ENCODE measurements around the gene QRICH1.

Gene QRICH1

DNA sequence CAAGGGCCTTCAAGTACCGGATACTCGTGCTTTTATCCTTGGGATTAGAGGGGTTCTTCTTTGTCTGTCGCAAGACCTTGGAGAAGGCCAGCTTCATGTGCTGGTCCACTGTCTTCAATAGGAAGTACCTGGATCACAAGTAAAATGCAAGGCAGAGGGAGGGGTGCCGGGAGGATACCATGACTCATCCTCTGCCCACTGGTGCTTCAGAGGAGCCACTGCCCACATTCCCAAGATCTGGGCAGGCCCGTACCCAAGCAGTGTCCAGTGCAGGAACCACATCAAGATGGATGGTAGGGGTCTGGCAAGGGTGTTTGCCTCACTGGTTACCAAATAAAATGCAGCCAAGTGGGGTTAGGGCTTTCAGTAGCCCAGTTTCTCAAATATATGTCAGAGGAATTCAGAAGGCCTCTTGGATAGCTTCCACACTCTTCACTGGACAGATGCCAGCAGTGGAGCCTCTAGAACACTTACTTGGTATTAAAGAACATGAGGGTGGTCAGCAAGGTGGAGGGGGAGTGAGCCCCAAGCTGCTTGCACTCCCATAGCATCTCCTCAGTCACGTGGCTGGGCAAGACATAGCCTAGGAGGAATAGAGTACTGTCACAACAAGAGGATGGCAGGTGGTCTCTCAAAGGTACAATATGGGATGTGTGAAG lies 61.1 kb downstream of the QRICH1 start:
- no peak for DNase-seq (ENCODE audit: low read depth in 2 of 2)

DNA sequence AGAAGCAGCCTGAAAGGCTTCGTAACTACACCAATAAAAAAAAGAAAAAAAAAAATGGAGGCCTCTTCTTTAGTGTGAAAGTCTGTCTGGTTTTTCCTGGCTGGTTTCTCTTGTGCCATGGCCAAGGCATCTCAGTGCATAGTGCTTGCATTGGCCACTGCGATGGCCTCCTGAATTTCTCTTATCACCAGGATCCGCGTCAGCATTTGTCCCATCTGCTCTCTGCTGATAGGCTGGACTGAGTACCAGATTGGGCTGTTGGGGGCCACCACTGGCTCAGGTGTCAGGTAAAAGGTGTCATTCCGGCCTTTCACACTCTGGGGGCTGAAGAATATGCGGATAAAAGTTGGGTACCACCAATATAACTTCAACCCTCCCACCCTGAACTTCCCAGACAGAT lies 63.5 kb downstream of the QRICH1 start:
- DNase-seq (ENCODE audit: low read depth in 2 of 2), result no peak

DNA sequence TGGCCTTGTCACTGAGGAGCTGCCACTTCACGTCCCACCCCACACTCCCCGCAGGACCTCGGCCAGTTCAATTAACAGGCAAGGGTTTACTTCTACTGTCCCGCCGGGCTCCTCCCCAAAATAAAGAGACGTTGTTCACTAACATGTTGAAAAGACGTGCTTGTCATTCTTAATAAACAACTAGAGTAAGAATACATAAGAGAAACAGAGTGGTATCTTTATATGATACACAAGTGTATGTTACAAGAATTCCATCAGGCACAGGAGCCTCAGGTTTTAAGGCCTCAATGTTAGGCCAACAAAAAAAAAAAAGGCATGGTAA lies 64.3 kb downstream of the QRICH1 start:
- DNase-seq (ENCODE audit: low read depth in 2 of 2), result no peak

DNA sequence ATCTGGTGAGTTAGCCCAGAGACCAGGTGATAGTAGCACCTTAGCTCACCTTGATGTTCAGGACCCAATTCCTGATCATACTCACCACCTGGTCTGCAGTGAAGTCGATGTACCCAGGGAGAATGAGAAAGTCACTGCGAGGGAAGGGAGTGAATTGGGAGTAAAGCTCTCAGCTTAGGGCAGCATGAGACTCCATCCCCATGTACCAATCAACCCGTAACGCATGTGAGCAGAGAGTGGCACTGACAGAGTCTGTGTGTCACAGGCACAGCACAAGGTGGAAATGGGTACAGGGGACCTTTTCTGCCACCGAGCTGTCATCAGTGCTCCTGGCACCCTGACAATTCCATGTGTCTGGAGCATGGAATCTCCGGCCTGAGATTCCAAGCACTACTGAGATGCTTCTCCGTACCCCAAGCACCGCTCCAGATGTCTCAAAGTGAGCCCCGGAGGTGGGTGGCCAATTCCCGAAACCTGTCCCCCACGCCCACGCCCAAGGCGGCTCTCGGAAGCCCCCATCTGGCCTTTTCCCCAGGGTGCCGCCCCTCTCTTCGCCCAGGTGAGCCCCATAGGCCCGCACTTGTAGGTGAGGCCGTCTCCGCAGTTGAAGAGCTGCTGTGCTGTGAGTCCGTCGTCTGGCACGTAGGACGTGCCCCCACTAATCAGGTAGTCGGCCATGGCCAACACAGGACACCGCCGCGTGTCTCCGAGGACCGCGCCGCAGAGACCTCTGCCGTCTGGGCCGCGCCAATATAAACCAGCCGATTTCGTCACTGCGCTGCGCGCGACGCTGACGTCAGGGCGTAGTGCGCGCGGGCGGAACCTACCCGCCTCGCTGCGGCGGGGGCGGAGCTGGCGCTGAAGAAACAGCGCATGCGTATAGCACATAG lies 65.0 kb downstream of the QRICH1 start, which contains the start of gene IMPDH2:
Gene IMPDH2 (minus strand): TSS at position 726 of the 890 bp plus-strand sequence. CDS start 48 bp downstream, at position 678.
- DNase-seq (ENCODE audit: low read depth in 2 of 2), result peak; percentile 87 to 89

DNA sequence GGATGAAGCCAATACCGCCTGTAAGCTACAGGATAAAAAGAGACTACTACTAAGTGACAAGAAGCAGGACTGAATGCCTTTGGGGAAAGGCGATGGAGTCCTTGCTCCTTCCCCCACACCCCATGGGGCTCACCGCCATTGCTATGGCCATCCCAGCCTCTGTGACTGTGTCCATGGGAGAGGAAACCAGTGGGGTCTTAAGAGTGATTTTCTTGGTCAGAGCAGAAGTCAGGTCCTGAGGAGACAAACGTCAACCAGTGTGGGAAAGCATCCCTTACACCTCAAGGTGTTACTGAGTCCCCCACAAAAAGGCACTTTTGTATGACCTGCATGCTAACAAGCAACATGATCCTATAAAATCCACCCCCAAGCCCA lies 65.6 kb downstream of the QRICH1 start:
- no peak for DNase-seq (ENCODE audit: low read depth in 2 of 2)

DNA sequence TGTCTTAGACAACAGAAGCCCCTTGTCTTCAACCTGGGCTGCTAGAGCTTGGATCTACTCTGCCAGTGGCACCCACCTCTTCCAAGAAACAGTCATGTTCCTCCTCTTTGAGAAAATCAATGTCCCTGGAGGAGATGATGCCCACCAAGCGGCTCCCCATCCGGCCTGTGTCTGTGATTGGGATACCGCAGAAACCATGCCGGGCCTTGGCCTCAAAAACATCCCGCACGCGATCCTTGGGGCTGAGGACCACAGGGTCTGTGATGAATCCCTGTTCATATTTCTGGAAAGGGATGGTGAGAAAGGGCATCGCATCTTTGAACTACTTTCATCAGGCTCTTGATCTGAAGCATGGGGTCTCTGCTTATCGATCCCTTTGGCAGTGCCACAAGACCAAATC lies 66.2 kb downstream of the QRICH1 start:
- DNase-seq (ENCODE audit: low read depth in 2 of 2), result no peak

DNA sequence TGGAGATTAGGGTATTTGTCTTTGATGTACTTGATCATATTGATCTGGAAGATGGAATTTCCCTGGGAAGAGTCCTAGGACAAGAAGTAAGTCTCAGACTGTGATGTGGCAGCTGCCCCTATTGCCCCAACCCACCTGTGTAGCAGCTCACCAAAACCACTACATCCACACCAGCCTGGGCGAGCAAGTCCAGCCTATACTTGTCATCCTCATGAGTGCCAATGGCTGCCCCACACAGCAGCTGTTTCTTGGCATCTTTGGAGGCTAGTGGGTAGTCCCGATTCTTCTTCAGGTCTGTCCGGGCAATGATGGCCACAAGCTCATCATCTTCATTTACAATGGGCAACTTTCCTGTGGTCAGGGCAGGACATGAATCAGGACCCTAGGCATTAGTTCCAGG lies 67.3 kb downstream of the QRICH1 start:
- DNase-seq (ENCODE audit: low read depth in 2 of 2), result no peak

DNA sequence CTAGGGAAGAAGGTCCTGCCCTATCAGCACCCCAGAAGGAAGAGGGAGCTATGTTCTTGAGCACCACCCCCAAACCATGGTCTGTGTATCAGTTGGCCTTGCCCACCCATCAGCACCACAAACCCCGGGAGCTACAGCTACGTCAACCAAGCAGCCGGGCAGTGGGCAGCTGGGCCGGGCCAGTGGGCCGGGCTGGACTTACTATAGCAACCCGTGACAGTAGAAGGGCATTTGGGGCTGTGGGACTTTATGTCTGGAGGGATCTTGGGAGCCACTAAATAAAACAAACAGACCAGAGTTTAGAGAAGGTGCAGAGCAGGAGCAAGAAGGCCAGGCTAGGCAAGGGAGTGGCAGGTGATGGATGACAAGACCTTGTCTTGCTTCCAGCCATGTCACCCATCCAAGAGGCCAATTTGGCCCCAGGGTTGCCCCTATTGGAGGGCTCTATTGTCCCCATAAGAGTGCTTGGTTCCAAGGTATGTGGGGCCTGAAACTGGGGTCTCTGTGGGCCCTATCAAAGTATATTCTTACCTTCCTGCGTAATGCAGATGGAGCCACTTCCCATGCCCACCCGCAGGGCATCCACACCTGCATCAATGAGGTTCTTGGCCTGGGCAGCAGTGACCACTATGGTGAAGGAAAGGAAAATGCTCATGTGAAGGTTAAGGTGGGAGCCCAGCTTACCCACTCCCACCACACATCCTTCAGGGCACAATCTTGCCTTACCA lies 67.9 kb downstream of the QRICH1 start:
- no peak for DNase-seq (ENCODE audit: low read depth in 2 of 2)

DNA sequence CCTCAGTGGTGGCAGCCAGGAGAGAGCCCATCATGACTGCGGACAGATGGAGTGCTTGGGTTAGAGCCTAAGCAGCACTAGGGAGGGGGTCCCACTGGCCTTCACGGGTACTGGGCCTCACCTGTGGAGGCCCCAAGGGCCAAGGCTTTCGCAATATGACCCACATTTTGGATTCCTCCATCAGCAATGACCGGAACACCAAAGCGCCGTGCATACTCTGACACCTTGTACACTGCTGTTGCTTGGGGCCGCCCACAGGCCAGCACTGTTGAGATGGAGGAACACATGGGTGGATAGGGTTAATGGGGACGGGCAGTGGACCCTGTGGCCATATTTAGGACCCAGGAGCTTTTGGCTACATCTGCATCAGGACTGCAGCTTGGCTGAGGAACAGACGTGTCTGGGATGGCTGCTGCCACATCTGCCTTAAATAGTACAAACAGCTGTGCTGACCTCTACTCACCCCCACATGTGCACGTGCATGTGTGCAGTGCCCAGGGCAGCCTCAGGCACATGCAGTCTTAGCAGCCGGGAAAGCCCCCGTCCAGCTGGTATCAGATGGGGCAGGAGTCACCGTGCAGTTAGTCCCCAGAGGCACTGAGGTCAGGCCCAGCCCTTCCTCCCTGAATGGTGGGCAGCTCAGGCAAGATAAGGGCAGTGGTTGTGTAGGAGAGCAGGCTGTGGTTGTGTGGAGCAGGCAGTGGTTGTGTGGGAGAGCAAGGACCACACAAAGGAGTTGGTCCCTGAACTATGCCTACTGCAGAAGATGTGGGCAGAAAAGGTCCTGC lies 68.7 kb downstream of the QRICH1 start:
- DNase-seq (ENCODE audit: low read depth in 2 of 2), result no peak

DNA sequence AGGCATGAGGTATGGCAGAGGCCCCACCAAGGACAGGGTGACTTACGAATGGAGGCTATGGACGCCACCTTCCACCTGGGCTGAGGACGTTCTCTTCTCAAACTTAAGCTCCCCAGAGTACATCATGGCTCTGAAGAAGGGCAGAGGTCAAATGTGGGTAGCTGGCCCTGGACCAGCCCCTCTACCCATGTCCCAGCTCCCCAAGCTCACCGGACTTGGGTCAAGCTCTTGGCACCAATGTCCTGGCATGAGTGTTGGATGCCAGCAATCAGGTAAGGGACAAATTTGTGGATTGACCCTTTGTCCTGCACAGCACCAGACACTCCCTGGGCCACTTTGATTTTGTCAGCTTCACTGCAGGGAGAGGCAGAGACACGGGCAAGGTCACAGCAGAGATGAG lies 69.4 kb downstream of the QRICH1 start:
- no peak for DNase-seq (ENCODE audit: low read depth in 2 of 2)

DNA sequence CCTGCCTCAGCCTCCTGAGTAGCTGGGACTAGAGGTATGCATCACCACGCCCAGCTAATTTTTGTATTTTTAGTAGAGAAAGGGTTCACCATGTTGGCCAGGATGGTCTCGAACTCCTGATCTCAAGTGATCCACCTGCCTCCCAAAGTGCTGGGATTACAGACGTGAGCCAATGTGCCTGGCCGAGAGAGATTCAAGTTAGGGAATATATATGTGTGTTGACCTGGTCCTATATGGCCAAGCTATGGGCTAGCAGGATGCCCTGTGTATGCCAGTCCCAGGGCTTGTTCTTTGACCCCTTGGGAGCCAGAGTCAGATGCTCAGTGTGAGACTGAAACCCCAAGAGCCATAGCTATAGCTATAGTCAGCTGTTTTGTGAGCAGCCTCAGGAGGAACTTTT lies 70.1 kb downstream of the QRICH1 start:
- DNase-seq (ENCODE audit: low read depth in 2 of 2), result no peak

DNA sequence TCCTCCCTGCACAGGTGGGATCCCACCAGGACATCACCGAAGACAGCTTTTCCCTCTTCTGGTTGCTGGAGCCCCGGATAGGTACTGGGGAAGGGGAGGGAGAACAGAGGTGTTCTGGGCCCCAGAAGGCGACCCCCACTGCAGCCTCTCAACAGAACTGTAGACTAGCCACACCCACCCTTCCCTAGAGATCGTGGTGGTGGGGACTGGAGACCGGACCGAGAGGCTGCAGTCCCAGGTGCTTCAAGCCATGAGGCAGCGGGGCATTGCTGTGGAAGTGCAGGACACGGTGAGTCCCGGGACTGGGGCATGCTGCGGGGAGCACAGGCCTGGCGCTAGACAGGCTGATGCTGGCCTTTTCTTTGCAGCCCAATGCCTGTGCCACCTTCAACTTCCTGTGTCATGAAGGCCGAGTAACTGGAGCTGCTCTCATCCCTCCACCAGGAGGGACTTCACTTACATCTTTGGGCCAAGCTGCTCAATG lies 71.1 kb downstream of the QRICH1 start:
- DNase-seq (ENCODE audit: low read depth in 2 of 2), result no peak

DNA sequence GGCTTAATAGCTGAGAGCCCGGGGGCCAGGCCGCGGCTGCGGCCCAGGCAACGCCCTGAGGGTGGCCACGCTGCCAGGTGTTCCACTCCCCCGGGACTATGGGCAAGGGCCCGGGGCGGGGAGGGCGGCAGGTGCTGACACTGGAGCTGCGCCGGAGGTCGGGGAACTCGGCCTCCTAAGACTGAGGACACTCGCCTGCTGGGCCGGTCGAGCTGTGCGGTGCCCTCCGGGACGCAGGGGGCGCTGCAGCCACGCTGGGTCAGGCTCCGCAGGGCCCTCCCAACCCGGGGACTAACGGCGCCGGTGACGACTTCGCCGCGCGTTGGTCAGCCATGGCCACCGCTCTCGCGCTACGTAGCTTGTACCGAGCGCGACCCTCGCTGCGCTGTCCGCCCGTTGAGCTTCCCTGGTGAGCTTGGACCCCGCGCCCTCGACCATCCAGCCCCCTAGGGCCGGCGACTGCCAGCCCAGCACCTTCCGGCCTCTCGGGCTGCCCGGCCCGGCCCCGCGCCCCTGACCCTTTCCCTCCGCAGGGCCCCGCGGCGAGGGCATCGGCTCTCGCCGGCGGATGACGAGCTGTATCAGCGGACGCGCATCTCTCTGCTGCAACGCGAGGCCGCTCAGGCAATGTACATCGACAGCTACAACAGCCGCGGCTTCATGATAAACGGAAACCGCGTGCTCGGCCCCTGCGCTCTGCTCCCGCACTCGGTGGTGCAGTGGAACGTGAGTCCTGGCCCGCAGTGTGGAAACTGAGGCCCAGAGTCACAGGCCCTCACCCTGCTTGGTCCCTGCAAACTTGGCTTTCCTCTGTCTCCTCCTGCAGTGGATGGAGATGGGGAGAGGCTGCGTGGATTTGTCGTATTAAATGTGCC lies 71.8 kb downstream of the QRICH1 start, which contains the start of gene NDUFAF3:
Gene NDUFAF3 (plus strand): TSS at position 309 of the 875 bp plus-strand sequence. CDS start 24 bp downstream, at position 333.
- peak; percentile 78 to 86 for DNase-seq (ENCODE audit: low read depth in 2 of 2)

DNA sequence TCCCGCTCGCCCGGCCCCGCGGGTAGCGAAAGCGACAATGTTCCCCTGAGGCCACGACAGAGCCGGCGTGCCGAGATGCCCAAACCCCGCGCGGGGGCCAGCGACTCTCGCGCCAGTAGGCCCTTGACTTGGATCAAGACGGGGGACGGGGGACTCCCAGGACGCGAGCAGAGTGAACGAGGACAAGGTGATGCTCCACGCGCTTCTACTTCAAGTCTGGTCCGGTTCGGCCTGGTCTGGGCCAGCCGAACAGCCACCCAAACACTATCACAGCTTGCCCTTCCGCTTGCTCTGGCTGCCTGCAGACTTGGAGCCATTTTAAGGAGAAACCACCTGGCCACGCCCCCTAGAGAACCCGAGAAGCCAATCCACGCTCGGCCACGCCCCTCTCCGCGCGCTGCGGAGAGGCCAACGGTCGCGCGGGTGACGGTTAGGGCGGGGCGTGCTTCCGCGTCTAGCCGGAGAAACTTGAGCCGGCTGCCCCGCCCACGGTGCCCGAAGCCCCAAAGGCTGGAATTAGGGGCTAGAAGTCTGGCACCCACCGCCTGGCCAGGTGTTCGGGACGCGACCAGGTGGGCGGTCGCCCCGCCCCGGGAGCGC lies 72.6 kb downstream of the QRICH1 start:
- DNase-seq (ENCODE audit: low read depth in 2 of 2), result peak; percentile 95 to 97

DNA sequence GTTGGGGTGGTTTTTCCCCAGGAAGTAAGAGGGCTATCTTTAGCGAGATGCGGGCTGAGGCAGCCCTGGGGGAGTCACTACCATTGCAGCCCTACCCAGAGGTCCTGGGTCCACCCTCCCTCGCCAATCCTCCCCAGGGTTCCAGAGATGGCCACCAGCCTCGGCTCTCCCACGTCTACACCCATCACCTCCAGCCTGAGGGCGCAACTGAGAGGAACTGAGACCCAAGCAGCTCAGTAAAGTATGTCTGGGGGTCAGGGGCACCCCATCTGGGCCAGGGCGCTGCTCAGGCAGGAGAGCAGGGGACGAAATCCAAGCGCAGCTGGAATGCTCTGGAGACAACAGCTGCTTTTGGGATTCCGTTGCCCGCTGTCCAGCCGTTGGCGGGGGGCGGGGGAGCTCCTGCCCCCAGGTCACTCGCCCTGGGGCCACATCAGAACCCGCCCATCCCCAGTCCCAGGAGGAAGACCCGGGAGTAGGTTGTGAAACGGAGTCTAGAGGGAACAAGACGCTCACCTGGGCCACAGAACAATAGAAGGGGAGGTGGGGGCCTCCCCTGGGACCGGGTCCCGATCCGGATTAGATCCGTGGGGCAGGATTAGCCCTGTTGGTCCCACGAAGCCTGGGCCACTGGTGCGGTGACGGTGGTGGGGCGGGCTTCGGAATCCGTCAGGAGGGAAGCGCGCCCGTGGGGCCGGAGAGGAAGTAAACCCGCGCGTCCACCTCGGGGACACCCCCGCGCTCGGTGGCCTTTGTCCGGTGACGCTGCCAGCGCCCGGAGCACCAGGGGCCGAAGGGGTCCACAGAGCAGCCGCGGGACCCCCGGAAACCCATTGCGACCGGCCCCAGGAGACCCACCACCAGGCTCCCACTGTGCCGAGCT lies 73.3 kb downstream of the QRICH1 start:
- peak in 1 of 2 donors; percentile 24 for DNase-seq (ENCODE audit: low read depth in 2 of 2)

DNA sequence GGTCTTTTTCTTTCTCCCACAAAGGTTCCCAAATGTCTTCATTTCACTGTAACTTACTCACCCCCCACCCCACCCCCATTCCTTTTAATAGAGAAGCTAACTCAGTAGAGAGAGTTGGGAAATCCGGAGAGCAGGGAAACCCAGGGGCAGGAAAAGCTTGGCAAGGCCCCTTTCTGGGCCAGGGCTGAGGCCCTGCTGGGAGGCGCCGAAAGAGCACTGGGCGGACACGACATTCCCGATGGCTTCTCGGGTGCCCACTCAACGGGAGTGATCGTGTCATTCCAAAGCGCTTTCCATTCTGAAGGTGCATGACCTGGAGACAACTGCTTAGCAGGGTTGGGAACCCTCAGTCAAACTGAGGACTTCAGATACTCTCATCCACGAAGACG lies 73.9 kb downstream of the QRICH1 start:
- DNase-seq (ENCODE audit: low read depth in 2 of 2), result no peak

DNA sequence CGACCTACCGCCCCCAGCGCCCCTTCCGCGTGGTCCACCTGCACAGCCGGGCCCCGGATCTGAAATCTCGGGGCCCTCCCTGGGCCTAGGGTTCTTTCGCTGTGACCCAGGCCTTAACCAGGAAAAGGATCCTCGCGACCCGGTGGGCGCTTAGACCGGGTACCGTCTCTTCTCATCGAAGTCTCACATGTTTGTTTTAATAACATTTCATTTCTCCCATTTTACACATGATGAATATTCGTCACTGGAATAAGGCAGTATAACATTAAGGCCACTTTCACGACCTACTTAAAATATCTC lies 75.2 kb downstream of the QRICH1 start:
- DNase-seq (ENCODE audit: low read depth in 2 of 2), result no peak

DNA sequence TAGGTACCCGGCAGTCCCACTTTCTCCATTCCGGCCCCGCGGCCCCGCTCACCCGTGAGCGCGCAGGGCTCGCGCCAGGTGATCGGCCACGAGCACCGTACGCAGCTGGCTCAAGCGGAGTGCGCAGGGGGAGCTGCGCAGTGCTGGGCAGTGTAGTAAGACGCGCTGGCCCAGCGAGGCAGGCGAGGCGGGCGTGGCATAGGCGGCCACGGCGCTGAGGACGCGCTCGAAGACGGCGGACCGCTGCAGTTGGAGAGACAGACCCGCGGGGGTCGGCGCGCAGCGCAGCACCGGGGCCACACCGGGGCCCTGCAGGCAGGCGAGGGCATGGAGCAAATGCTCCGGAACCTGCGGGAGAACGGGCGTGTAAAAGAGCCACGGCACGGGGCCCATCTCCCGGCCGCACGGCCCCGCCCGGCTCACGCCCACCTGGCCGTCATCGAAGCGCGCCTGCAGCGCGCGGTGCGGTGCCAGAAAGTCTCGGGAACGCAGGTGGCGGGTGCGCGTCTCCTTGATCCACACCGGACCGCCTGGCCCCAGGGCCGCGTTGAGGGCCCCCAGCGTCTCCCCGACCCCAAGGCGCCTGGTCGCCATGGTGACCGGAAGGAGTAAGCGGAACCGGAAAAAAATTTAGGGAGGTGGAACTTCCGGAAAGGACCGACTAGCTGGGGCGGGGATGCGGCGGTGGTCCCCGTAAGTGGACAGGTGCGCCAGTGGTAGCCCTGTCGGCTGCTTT lies 75.7 kb downstream of the QRICH1 start, which contains the start of gene DALRD3:
Gene DALRD3 (minus strand): TSS at position 610 of the 736 bp plus-strand sequence. CDS start 16 bp downstream, at position 594.
- peak; percentile 31 to 48 for DNase-seq (ENCODE audit: low read depth in 2 of 2)

All from stimulated activated CD8-positive, alpha-beta memory T cell treated with anti-CD3 and anti-CD28 coated beads, Interleukin-7, amount 100 ng/mL, for 4 hours (primary cell).